ENCODE data around the gene RETREG3. TPM values are rescaled to one million over a fixed set of nuclear protein-coding genes. Genes with fewer than 3 reads are reported as not detected.
"Not testable (repeated sequence)": the region's sequence is repeated elsewhere in the genome, so short reads cannot be mapped to it uniquely, and the experiment has no call there.

The RETREG3 gene
- total and polyA plus RNA-seq, 11 donors = 12.2 to 39.0 (median 24.9) TPM

DNA sequence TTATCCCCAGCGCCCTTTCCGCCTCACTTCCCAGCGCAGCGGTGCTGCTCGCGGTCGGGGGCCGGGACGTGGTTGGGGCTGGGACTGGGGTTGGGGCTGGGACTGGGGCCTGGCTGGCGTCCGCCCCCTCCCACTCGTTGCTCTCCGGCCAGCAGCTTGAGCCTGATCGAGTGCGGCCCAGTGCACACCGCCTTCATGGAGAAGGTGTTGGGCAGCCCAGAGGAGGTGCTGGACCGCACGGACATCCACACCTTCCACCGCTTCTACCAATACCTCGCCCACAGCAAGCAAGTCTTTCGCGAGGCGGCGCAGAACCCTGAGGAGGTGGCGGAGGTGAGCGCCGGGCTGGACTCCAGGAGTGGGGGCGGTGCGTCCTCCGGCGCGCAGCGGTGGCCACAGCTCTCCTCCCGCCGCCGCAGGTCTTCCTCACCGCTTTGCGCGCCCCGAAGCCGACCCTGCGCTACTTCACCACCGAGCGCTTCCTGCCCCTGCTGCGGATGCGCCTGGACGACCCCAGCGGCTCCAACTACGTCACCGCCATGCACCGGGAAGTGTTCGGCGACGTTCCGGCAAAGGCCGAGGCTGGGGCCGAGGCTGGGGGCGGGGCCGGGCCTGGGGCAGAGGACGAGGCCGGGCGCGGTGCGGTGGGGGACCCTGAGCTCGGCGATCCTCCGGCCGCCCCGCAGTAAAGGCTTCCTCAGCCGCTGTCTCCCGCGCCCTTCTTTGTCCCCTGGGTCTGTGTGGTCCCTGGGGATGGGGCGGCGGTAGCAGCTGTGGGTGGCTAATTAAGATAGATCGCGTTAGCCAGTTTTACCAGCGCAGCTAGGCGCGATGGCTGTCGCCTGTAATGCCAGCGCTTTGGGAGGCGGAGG lies 54.7 kb downstream of the RETREG3 start:
- TF ChIP-seq, protein P1, sequence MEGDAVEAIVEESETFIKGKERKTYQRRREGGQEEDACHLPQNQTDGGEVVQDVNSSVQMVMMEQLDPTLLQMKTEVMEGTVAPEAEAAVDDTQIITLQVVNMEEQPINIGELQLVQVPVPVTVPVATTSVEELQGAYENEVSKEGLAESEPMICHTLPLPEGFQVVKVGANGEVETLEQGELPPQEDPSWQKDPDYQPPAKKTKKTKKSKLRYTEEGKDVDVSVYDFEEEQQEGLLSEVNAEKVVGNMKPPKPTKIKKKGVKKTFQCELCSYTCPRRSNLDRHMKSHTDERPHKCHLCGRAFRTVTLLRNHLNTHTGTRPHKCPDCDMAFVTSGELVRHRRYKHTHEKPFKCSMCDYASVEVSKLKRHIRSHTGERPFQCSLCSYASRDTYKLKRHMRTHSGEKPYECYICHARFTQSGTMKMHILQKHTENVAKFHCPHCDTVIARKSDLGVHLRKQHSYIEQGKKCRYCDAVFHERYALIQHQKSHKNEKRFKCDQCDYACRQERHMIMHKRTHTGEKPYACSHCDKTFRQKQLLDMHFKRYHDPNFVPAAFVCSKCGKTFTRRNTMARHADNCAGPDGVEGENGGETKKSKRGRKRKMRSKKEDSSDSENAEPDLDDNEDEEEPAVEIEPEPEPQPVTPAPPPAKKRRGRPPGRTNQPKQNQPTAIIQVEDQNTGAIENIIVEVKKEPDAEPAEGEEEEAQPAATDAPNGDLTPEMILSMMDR (IDR thresholded peaks at IDR 0.05) = no peak
- peak in 1 of 2 donors; percentile 82 for TF ChIP-seq POLR2A (IDR thresholded peaks at IDR 0.05)
- ATAC-seq (peak; percentile 84 to 95 (median 94)), DNase-seq (peak; percentile 92 to 94 (median 93))
- H3K27ac ChIP-seq = peak overlapping the region; percentile 76 to 97 (median 88)
- no peaks in the 10 kb centered on the region for H3K9me3 ChIP-seq
- WGBS, 4 donors = 1 to 2% (median 1%) methylated on average over 51 to 82 of the region's 82 CpGs
- peaks cover 0 to 5% (median 0%) of the 10 kb centered on the region in 9 donors for H3K36me3 ChIP-seq
- intact Hi-C loops (cut with DNase I) = no loop called here
- peaks cover 0 to 28% (median 15%) of the 10 kb centered on the region in 12 donors for H3K4me1 ChIP-seq
- H3K27me3 ChIP-seq = no peaks in the 10 kb centered on the region
- peak overlapping the region; percentile 65 to 98 (median 82) for H3K4me3 ChIP-seq

DNA sequence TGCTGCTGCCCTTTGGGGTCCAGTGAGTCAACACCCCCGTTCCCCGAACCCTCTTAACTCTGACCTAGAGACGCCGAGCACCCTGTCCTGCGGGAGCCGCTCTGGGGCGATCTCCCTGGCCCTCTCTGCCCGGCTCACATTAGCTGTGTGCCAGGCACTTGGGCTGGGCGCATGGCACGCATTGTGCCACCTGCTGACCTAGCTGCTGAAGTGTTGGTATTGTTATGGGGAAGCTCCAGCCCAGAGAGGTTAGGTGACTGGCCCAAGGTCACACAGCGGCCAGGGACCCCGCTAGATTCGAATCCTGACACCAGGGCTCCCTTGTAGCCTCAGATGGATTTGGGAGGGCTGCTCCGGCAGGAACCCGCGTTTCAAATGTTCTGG lies 55.3 kb downstream of the RETREG3 start:
- intact Hi-C loops (cut with DNase I) = no loop called here
- DNase-seq (peak in 1 of 5 donors; percentile 62), ATAC-seq (peak in 2 of 4 donors; percentile 13 to 17)
- no peaks in the 10 kb centered on the region for H3K27me3 ChIP-seq
- peak overlapping the region in 11 of 12 donors; percentile 82 to 97 (median 89) for H3K27ac ChIP-seq
- no peaks in the 10 kb centered on the region for H3K9me3 ChIP-seq
- peak overlapping the region; percentile 65 to 98 (median 82) for H3K4me3 ChIP-seq
- WGBS, 4 donors = 42 to 76% (median 51%) methylated on average over 10 to 16 of the region's 16 CpGs
- TF ChIP-seq POLR2A (IDR thresholded peaks at IDR 0.05) = no peak
- TF ChIP-seq, protein P1 (IDR thresholded peaks at IDR 0.05) = no peak
- H3K4me1 ChIP-seq = peaks cover 0 to 28% (median 15%) of the 10 kb centered on the region in 12 donors
- peaks cover 0 to 5% (median 0%) of the 10 kb centered on the region in 9 donors for H3K36me3 ChIP-seq

DNA sequence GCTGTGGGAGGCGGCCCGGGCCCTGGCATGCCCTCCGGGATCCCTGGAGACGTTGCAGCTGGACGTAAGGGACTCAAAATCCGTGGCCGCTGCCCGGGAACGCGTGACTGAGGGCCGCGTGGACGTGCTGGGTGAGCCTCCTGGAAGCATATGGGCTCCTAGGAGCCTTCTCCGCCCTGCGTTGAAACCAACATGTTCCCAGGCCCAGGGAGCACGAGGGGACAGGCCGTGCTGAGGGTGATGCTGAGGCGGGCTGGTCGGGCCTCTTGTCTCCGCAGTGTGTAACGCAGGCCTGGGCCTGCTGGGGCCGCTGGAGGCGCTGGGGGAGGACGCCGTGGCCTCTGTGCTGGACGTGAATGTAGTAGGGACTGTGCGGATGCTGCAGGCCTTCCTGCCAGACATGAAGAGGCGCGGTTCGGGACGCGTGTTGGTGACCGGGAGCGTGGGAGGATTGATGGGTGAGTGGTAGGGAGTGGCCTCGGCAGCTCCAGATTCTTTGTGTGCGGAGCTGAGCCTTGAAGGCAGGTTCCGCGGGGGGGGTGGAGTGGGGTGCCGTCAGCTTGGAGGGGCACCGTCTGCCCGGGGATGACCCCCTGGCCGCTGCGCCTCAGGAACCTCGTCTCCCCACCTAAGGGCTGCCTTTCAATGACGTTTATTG lies 55.9 kb downstream of the RETREG3 start:
- Histone ChIP-seq H3K4me3 (peak overlapping the region in 10 of 12 donors; percentile 68 to 98 (median 87)), H3K27me3 (peaks cover 0 to 3% (median 0%) of the 10 kb centered on the region in 9 donors), H3K4me1 (peaks cover 0 to 33% (median 18%) of the 10 kb centered on the region in 12 donors), H3K36me3 (peaks cover 0 to 5% (median 0%) of the 10 kb centered on the region in 9 donors), H3K9me3 (no peaks in the 10 kb centered on the region), H3K27ac (peak overlapping the region in 5 of 12 donors; percentile 89 to 97 (median 93))
- ATAC-seq = peak in 3 of 4 donors; percentile 3 to 19 (median 11)
- WGBS, 4 donors = 66 to 77% (median 74%) methylated on average over 30 to 45 of the region's 45 CpGs
- TF ChIP-seq, protein P1 (IDR thresholded peaks at IDR 0.05) = no peak
- peak in 2 of 5 donors; percentile 37 to 64 for DNase-seq
- intact Hi-C loops (cut with DNase I) = no loop called here

DNA sequence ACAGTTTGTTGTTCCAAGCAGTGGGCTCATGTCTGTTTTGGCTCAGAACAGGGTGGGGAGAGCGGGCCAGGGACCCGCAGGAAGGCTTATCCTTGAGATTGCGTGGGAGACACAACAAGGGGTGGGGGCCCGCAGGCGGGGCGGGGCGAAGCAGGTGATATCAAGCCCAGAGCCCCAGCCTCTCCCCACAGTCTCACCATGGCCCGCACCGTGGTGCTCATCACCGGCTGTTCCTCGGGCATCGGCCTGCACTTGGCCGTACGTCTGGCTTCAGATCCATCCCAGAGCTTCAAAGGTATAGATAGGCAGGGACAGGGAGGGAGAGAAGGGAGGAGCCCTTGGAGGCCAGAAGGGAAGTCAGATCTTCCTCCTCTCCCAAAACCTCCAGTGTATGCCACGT lies 56.4 kb downstream of the RETREG3 start, which contains the start of gene HSD17B1:
HSD17B1 (plus strand) TSS at position 188 of the 400 bp plus-strand sequence; CDS start at position 199, 11 bp downstream.
- H3K4me1 ChIP-seq = peaks cover 0 to 39% (median 22%) of the 10 kb centered on the region in 12 donors
- 85 to 95% (median 88%) methylated on average over 14 to 15 of the region's 15 CpGs for WGBS, 4 donors
- intact Hi-C loops (cut with DNase I); ATAC-seq; DNase-seq; H3K9me3 ChIP-seq; H3K27me3 ChIP-seq; H3K36me3 ChIP-seq: not testable (repeated sequence)
- peak within 1 kb of the TSS in 8 of 12 donors; percentile 84 to 97 (median 90) for H3K27ac ChIP-seq
- H3K4me3 ChIP-seq = peak within 1 kb of the TSS in 10 of 12 donors; percentile 68 to 98 (median 87)
